ENCODE data around the gene SRPK1.

The SRPK1 gene

GRCh38 chr6:35817515-35817914 is 103.4 kb downstream of the SRPK1 start:
- no peak for ATAC-seq (ENCODE audit: low read depth)
- TF ChIP-seq CTCF (IDR thresholded peaks at IDR 0.05; ENCODE audit: poor library complexity, severe bottlenecking), result no peak

GRCh38 chr6:35811699-35811995 is 109.3 kb downstream of the SRPK1 start:
- DNase-seq (ENCODE audit: low spot score) (no peak), ATAC-seq (ENCODE audit: low read depth) (no peak)
- Histone ChIP-seq H3K36me3 (ENCODE audit: low read depth) (no peaks in the 10 kb centered on the region), H3K9me3 (ENCODE audit: severe bottlenecking) (no peaks in the 10 kb centered on the region), H3K4me1 (ENCODE audit: insufficient read depth, poor library complexity, severe bottlenecking) (peaks cover 32% of the 10 kb centered on the region), H3K27me3 (ENCODE audit: insufficient read depth, poor library complexity, severe bottlenecking) (no peaks in the 10 kb centered on the region), H3K4me3 (ENCODE audit: severe bottlenecking) (no peak overlapping the region), H3K27ac (ENCODE audit: poor library complexity, severe bottlenecking) (peak overlapping the region; percentile 80)
- no peak for TF ChIP-seq CTCF (IDR thresholded peaks at IDR 0.05; ENCODE audit: poor library complexity, severe bottlenecking)

More at GRCh38 chr6:35817515-35817914, 103.4 kb downstream of the SRPK1 start:
- H3K4me3 ChIP-seq (ENCODE audit: severe bottlenecking), result no peak overlapping the region
- no peaks in the 10 kb centered on the region for H3K36me3 ChIP-seq (ENCODE audit: low read depth)
- DNase-seq (ENCODE audit: low spot score), result no peak
- H3K9me3 ChIP-seq (ENCODE audit: severe bottlenecking), result no peaks in the 10 kb centered on the region
- H3K4me1 ChIP-seq (ENCODE audit: insufficient read depth, poor library complexity, severe bottlenecking), result no peaks in the 10 kb centered on the region
- no peaks in the 10 kb centered on the region for H3K27me3 ChIP-seq (ENCODE audit: insufficient read depth, poor library complexity, severe bottlenecking)
- no peak overlapping the region for H3K27ac ChIP-seq (ENCODE audit: poor library complexity, severe bottlenecking)

- ATAC-seq (ENCODE audit: low read depth) (peak; percentile 93), DNase-seq (ENCODE audit: low spot score) (no peak)
- Histone ChIP-seq H3K4me3 (ENCODE audit: severe bottlenecking) (no peak overlapping the region), H3K36me3 (ENCODE audit: low read depth) (no peaks in the 10 kb centered on the region), H3K27me3 (ENCODE audit: insufficient read depth, poor library complexity, severe bottlenecking) (no peaks in the 10 kb centered on the region), H3K4me1 (ENCODE audit: insufficient read depth, poor library complexity, severe bottlenecking) (peaks cover 32% of the 10 kb centered on the region), H3K27ac (ENCODE audit: poor library complexity, severe bottlenecking) (peak overlapping the region; percentile 80), H3K9me3 (ENCODE audit: severe bottlenecking) (no peaks in the 10 kb centered on the region)
- TF ChIP-seq CTCF (IDR thresholded peaks at IDR 0.05; ENCODE audit: poor library complexity, severe bottlenecking), result no peak
Measured at GRCh38 chr6:35810971-35811698, 109.8 kb downstream of the SRPK1 start.

GRCh38 chr6:35809809-35810208 is 111.1 kb downstream of the SRPK1 start:
- H3K4me3 ChIP-seq (ENCODE audit: severe bottlenecking), result no peak overlapping the region
- no peaks in the 10 kb centered on the region for H3K27me3 ChIP-seq (ENCODE audit: insufficient read depth, poor library complexity, severe bottlenecking)
- H3K36me3 ChIP-seq (ENCODE audit: low read depth), result no peaks in the 10 kb centered on the region
- DNase-seq (ENCODE audit: low spot score) (no peak), ATAC-seq (ENCODE audit: low read depth) (no peak)
- H3K4me1 ChIP-seq (ENCODE audit: insufficient read depth, poor library complexity, severe bottlenecking), result peaks cover 32% of the 10 kb centered on the region
- H3K27ac ChIP-seq (ENCODE audit: poor library complexity, severe bottlenecking), result peak overlapping the region; percentile 80
- TF ChIP-seq CTCF (IDR thresholded peaks at IDR 0.05; ENCODE audit: poor library complexity, severe bottlenecking), result no peak
- H3K9me3 ChIP-seq (ENCODE audit: severe bottlenecking), result no peaks in the 10 kb centered on the region

GRCh38 chr6:35808688-35809087 is 112.2 kb downstream of the SRPK1 start:
- no peaks in the 10 kb centered on the region for H3K27me3 ChIP-seq (ENCODE audit: insufficient read depth, poor library complexity, severe bottlenecking)
- no peaks in the 10 kb centered on the region for H3K9me3 ChIP-seq (ENCODE audit: severe bottlenecking)
- DNase-seq (ENCODE audit: low spot score) (no peak), ATAC-seq (ENCODE audit: low read depth) (peak; percentile 47)
- H3K36me3 ChIP-seq (ENCODE audit: low read depth), result no peaks in the 10 kb centered on the region
- no peak overlapping the region for H3K4me3 ChIP-seq (ENCODE audit: severe bottlenecking)
- TF ChIP-seq CTCF (IDR thresholded peaks at IDR 0.05; ENCODE audit: poor library complexity, severe bottlenecking), result no peak
- peak overlapping the region; percentile 80 for H3K27ac ChIP-seq (ENCODE audit: poor library complexity, severe bottlenecking)
- peaks cover 32% of the 10 kb centered on the region for H3K4me1 ChIP-seq (ENCODE audit: insufficient read depth, poor library complexity, severe bottlenecking)
